Stimulated activated CD4-positive, alpha-beta T cell treated with anti-CD3 and anti-CD28 coated beads, Interleukin-4, amount 100 ng/mL, for 4 hours (primary cell): ENCODE measurements around the gene SCN7A.
A peak's percentile ranks its signal among the peaks of the same experiment; 100 is the strongest.
"Not testable (repeated sequence)": the region's sequence is repeated elsewhere in the genome, so short reads cannot be mapped to it uniquely, and the experiment has no call there.

Experiments used
- DNase-seq, 2 experiments: peaks; one replicate each; pipeline ENCODE4 v3.0.0-alpha.2; 2020

Gene SCN7A

GRCh38 chr2:166388481-166389070 is 105.5 kb downstream of the SCN7A start:
- DNase-seq = no peak

GRCh38 chr2:166385313-166385712 is 108.7 kb downstream of the SCN7A start:
- DNase-seq = no peak

DNA sequence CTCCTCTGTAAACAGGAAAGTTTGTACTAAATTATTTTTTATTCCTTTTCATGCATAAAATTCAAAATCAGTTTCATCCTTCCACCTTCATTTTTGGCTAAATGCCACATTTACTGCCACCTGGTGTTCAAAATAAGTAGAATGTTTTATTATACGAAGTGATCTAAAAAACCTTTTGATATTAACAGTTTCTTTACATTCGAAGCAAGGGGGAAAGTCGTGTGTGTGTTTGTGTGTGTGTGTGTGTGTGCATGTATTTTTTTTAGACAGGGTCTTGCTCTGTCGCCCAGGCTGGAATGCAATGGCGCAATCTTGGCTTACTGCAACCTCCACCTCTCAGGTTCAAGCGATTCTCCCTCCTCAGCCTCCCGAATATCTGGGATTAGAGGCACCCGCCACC is 109.3 kb downstream of the SCN7A start:
- DNase-seq = no peak

GRCh38 chr2:166382448-166382847 is 111.6 kb downstream of the SCN7A start:
- no peak for DNase-seq

DNA sequence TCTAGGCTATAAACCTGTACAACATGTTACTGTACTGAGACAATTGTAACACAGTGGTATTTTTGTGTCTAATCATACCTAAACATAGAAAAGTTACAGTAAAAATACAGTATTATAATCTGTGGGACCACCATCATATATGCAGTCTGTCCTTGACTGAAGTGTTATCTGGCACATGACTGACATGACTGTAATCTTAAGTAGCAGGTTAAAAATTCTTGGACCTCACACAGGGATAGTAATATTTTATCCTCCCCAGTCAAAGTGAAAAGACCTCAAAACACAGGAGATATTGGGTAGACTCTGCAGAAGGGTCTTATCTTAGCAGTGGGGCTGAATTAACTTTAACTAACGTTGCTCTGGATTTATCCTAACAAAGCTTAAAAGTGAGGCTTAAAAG is 113.4 kb downstream of the SCN7A start:
- no peak for DNase-seq

DNA sequence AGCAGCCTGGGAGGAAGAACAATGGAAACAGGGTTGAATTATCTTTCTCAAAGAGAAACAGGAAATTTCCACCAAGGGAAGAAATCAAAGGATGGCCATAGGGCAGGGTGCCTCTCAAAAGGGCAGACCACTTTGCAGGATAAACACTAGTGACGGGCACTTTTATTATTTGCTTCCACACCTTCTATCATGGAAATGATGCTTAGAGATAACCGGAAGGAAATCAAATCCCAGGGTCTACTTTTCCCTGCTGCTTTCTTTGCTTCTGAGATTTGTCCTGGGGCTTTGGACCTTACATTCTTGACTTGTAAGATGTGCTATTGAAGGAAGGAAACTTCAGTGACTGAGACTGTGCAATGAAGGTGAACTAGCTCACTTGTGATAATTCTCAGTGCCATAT is 117.2 kb downstream of the SCN7A start:
- no peak for DNase-seq

- no peak for DNase-seq
These were observed 117.6 kb downstream of the SCN7A start for GRCh38 chr2:166376488-166376828.

- DNase-seq = peak in 1 of 2 experiments; percentile 10
These were observed 118.1 kb downstream of the SCN7A start, which contains the start of gene SCN9A for GRCh38 chr2:166375736-166376487. SCN9A (minus strand) TSS chr2:166375944; CDS start chr2:166311756, 64,188 bp downstream.

GRCh38 chr2:166375195-166375735 is 118.8 kb downstream of the SCN7A start:
- no peak for DNase-seq

DNA sequence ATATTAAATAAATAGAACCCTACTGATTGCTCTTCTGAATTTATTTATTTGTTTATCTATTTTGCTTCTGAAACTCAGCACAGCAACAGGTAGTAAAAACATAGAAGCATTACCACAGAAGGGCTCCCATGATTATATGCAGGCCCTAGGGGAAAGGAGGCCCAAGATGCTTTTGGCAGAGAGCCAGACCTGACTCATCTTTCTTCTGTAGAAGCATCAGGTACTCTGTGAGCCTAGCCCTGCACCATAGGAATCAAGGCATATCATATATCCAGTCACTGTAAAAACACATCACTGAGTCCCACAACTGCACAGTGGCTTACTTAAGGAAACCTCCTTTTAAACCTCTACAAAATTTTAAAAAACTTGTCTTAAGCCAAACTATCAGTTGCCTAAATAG is 120.1 kb downstream of the SCN7A start:
- no peak for DNase-seq

DNA sequence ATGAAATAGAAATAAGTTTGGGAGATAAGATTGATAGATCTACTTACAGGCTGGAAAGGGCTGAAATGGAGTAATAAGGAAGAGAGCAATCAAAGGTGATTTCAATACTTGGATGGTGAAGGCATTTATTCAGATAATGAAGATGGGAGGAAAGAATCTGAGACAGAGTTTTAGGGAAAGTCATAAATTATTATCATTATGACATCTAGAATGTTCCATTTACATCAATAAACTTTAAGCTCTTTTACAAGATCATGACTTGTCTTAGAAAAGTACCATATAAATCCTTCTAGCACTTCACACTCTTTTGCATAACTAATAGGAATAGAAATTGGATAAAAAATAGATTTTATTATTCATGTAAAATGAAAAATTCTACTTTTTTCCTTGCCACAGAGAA is 120.5 kb downstream of the SCN7A start:
- no peak for DNase-seq

DNA sequence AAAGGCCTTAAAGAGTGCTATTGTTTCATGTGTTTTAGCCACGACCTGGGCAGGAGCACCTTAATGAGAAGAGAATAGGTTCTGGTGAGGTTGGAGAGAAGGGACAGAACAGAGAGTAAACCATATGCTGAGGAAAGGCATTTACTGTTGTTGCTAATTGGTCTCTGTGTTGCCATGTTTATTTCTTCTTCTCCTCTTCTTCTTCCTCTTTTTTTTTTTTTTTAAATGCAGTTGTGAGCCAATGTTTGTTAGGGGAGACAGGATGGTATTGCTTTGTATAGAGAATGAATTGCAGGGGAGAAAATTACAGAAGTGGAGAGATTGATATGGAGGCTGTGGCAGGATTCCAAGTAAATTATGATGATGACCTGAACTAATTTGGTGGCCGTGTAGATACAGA is 120.9 kb downstream of the SCN7A start:
- no peak for DNase-seq

GRCh38 chr2:166372046-166372445 is 122.0 kb downstream of the SCN7A start:
- no peak for DNase-seq

DNA sequence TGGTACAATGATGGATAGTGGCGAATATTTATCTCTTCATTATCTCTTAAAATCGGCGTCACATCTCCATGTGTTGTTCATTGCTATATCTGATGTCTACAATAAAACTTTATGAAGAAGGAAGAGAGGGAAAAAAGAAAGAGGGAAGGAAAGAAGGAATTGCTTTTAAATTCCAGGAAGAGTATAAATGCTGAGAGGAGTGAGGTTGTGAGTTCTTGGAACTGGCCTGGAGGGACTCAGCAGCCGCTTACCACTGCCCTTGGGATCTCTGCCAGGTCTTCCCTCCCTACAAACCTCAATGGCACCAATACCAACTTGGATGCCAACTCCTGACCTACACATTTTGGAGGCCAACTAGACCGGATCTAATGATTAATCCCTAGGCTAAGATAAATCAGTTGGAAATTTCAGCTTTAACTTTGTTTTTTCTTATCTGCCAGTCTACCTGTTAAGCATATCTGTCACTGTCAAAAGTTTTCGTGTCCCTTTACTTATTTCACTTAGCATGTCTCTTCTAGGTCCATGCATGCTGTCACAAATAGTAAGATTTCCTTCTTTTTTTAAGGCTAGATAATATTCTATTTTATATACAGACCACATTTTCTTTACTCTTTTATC is 128.1 kb downstream of the SCN7A start:
- DNase-seq = no peak

DNA sequence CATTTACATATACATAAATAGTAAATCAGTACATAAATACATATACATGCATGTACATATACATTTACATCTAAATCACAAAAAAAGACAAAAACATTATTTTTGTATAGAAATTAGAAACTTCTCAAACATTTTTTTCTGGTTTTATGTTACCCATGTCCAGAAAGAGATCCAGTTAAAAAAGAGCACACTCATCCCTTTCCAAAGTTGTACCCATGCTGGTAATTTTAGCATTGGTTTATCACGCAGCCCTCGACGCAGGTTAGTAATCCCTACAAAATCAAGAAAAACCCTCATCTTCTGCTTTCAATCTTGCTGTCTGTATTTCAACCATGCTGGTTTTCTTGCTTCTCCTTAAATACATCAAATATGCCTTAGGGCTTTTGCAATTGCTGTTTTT is 128.8 kb downstream of the SCN7A start:
- DNase-seq = no peak

- DNase-seq = no peak
These were observed 129.4 kb downstream of the SCN7A start for GRCh38 chr2:166364476-166365161.

- no peak for DNase-seq
These were observed 132.5 kb downstream of the SCN7A start for GRCh38 chr2:166361351-166362153.

DNA sequence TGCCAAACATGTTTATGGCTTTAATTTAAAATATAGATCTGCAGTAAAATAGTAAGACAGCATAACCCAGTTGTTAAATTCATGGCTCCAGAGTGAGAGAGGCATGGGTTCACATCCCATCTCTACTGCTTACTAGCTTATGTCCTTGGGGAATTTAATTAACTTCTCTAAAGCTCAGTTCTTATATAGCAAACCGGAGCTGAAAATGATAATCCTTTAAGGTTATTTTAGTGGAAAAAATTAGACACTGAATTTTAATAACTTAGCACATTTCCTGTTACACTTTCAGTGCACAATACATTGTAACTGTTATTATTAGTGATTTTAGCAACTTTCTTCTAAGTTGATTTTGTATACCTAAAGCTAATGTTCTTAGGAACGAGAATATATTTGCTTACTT is 133.1 kb downstream of the SCN7A start:
- DNase-seq = no peak

- DNase-seq = no peak
These were observed 133.6 kb downstream of the SCN7A start for GRCh38 chr2:166360426-166360825.

DNA sequence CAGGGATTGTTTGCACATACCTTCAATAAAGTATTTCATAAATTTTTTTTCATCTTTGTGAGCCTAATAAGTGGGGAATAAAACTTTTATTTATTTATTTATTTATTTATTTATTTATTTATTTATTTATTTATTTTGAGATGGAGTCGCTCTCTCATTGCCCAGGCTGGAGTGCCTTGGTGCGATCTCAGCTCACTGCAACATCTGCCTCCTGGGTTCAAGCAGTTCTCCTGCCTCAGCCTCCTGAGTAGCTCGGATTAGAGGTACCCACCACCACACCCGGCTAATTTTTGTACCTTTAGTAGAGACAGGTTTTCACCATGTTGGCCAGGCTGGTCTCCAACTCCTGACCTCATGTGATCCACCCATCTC is 136.1 kb downstream of the SCN7A start:
- DNase-seq = not testable (repeated sequence)

- no peak for DNase-seq
These were observed 136.7 kb downstream of the SCN7A start for GRCh38 chr2:166357068-166357949.
